GM18502 (cell line): ENCODE results near the gene SERPINA1.

ENCODE experiments used
- ATAC-seq: cut with Tn5 transposase; IDR thresholded peaks from one replicate; pipeline ENCODE4 v1.9.1; 2021; ENCODE audit warnings: mild to moderate bottlenecking; ENCODE audit not compliant: unreplicated experiment, poor library complexity

The SERPINA1 gene

DNA sequence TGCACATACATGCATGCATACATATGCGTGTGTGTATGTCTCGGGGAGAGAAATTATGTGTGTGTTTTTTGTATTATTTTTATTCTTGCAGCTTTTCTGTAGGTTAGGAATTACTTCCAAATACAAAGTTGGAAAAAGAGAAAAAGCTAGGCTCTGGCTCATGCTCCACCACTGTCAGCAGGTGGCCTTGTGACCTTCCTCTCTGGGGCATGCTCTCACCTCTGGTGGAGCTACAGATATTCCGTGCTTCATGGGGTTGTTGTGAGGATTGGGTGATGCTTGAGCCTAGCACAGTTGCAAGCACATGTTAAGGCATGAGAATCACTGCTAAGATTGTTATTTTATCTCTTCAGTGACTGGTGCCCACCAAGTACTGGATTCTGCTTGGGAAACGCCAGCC lies 58.5 kb downstream of the SERPINA1 start:
- no peak for ATAC-seq

DNA sequence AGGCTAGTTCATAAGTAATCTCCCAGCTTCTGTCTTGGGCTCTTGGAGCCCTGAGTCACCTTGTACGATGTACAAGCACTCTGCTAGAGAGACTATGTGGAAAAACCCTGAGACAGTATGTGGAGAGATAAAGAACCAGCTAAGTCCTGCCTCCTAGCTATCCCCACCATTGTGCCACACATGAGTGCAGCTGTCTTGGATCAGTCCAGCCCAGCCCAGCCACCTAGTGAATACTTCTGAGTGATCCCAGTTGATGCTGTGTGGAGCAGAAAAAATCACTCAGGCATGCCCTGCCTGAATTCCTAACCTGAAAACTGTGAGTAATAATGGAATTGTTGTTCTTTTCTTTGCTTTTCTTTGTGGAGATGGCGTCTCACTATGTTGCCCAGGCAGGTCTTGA lies 60.2 kb downstream of the SERPINA1 start:
- no peak for ATAC-seq
